Measurements from ENCODE around the gene TSHR.

DNA sequence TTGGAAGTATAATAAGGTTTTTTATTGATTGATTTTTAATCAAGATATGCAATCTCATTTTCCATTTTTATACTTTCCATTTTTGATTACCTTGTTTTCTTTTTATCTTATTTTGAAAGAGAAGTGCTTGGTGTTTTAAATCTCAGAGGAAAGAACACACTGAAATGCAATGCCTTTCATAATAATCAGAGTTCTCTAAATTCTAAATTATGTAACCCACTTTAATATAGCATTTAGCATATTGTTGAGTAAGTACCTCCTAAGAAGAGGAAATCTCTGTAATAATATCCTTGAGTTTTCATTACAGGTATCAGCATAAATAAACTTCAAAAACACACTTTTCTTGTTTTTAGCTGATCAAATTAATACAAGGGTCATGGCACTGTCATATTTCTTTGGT is 168.4 kb downstream of the TSHR start:
- no peak for TF ChIP-seq POLR2A (IDR thresholded peaks at IDR 0.05; ENCODE audit: low read depth, low read length)
- TF ChIP-seq TAF1 (IDR thresholded peaks at IDR 0.05; ENCODE audit: borderline replicate concordance, low read depth, low read length), result no peak
- no peak for TF ChIP-seq POLR2AphosphoS5 (IDR thresholded peaks at IDR 0.05; ENCODE audit: low read depth, low read length)
